ENCODE measurements around the gene GSTT2. TPM values are rescaled to one million over a fixed set of nuclear protein-coding genes. Genes with fewer than 3 reads are reported as not detected.

Gene GSTT2
- total RNA-seq, 2 experiments from 2014 or later = not detected

DNA sequence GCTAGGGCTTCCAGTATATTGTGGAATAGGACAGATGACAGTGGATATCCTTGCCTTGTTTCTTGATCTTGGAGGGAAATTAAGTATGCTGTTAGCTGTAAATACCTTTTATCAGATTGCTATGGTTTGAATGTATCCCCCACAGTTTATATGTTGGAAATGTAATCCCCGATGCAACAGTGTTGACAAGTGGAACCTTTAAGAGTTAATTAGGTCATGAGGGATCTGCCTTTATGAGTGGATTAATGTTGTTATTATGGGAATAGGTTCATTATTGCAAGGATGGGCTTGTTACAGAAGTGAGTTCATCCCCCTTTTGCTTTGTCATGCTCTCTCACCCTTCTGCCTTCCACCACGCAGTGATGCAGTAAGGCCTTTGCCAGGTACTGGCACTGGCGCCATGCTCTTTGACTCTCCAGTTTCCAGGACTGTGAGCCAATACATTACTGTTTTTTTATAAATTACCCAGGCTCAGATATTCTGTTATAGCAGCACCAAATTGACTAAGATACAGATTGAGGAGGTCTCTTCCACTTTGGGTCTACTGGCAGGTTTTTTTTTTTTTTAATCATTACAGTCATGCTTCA is 47.5 kb downstream of the GSTT2 start:
- H3K27me3 Mint-ChIP-seq = no peaks in the 10 kb centered on the region
- peaks cover 25% of the 10 kb centered on the region for H3K4me1 Mint-ChIP-seq
- no peak for DNase-seq
- no peak overlapping the region for H3K4me3 Mint-ChIP-seq
- CTCF ChIA-PET = no interaction called here
- ATAC-seq = no peak
- no peak overlapping the region for H3K27ac Mint-ChIP-seq
- peaks cover 2% of the 10 kb centered on the region for H3K9me3 Mint-ChIP-seq (ENCODE audit: low read depth)
- peaks cover 38% of the 10 kb centered on the region for H3K36me3 Mint-ChIP-seq

DNA sequence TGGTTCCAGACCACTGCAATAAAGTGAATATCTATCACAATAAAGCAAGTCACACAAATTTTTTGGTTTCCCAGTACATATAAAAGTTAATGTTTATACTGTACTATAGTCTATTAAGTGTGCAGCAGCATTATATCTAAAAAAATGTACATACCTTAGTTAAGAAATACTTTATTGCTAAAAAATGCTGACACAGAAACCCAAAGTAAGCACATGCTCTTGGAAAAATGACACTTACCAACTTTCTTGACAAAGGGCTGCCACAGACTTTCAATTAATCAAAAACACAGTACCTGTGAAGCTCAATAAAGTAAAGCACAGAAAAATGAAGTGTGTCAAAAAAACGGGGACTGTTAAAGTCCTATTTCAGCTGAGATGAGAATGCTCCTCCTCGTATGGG is 48.1 kb downstream of the GSTT2 start:
- peaks cover 2% of the 10 kb centered on the region for H3K9me3 Mint-ChIP-seq (ENCODE audit: low read depth)
- H3K36me3 Mint-ChIP-seq = peaks cover 37% of the 10 kb centered on the region
- no peak overlapping the region for H3K27ac Mint-ChIP-seq
- H3K27me3 Mint-ChIP-seq = no peaks in the 10 kb centered on the region
- CTCF ChIA-PET = no interaction called here
- DNase-seq (no peak), ATAC-seq (no peak)
- H3K4me1 Mint-ChIP-seq = peaks cover 24% of the 10 kb centered on the region
- no peak overlapping the region for H3K4me3 Mint-ChIP-seq

DNA sequence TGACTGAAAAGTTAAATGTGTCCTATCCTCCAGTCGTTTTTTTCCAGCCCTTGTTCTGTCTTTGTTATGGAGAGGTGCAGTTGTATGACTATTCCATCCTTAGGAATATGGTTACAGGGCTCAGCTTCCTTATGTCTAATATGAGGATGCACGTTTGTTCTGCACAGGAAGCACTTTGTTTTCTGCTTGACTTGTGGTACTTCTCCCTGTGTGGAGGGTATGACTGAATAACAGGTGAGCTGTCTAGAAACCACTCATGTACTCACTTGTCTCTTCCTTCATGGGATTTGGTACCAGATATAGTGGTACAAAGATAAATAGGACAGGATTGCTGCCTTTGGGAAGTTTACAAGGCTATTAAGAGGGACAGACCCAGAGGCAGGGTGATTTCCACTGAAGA is 48.6 kb downstream of the GSTT2 start:
- DNase-seq (no peak), ATAC-seq (no peak)
- H3K9me3 Mint-ChIP-seq (ENCODE audit: low read depth) = peaks cover 2% of the 10 kb centered on the region
- peaks cover 19% of the 10 kb centered on the region for H3K4me1 Mint-ChIP-seq
- H3K27me3 Mint-ChIP-seq = no peaks in the 10 kb centered on the region
- no peak overlapping the region for H3K4me3 Mint-ChIP-seq
- H3K27ac Mint-ChIP-seq = no peak overlapping the region
- H3K36me3 Mint-ChIP-seq = peaks cover 32% of the 10 kb centered on the region
- CTCF ChIA-PET = no interaction called here

DNA sequence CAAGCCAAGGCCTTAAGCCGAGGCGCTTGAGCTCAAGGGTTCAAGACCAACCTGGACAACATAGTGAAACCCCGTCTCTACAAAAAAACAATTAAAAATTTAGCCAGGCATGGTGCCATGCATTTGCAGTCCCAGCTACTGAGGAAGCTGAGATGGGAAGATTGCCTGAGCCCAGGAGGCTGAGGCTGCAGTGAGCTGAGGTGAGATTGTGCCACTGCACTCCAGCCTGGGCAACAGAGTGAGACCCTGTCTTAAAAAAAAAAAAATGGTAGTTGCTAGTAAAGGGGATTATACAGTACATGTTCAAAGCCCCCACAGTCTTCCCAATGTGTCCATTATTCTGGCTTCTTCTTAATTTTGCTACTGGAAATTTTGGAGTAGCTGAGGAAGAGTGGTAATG is 49.4 kb downstream of the GSTT2 start:
- peaks cover 17% of the 10 kb centered on the region for H3K4me1 Mint-ChIP-seq

DNA sequence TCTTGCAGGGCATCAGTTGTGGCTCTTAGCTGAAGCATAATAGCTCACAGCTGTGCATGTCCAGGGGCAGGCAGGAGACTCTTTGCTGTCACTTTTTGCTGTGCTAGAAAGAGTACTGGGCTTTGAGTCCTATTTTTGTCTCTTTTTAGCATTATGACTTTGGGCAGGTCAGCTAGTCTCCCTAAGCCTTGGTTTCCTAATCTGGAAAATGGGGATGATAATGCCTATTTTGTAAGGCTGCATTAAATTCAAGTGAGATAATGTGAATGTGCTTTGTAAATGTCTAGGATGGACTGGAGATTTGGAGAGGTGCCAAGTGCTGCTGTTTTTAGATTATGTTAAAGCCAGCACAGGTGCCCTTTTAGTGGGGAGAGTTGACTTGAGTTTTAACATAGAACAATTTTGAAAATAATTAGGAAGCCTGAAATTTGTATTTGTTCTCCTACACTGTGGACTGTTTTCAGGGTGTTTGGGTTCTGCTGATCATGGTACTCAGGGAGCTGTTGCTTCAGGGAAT is 50.3 kb downstream of the GSTT2 start:
- Mint-ChIP-seq H3K27ac (no peak overlapping the region), H3K36me3 (peaks cover 26% of the 10 kb centered on the region), H3K9me3 (ENCODE audit: low read depth) (no peaks in the 10 kb centered on the region), H3K4me3 (no peak overlapping the region), H3K4me1 (peaks cover 14% of the 10 kb centered on the region), H3K27me3 (no peaks in the 10 kb centered on the region)
- DNase-seq (no peak), ATAC-seq (no peak)
- CTCF ChIA-PET = interaction anchor here (0.7 to 1.7 kb wide), 3 partner anchors 8 to 19 kb away, joined by 3 to 6 read pairs (median 3); partner anchors contain the start of gene CABIN1

More for the DNA sequence above, 49.4 kb downstream of the GSTT2 start:
- H3K27ac Mint-ChIP-seq = no peak overlapping the region
- H3K27me3 Mint-ChIP-seq = no peaks in the 10 kb centered on the region
- DNase-seq = no peak
- ATAC-seq = no peak
- peaks cover under 1% of the 10 kb centered on the region for H3K9me3 Mint-ChIP-seq (ENCODE audit: low read depth)
- H3K4me3 Mint-ChIP-seq = no peak overlapping the region
- H3K36me3 Mint-ChIP-seq = peaks cover 30% of the 10 kb centered on the region
- CTCF ChIA-PET = interaction anchor here (0.7 to 1.7 kb wide), 3 partner anchors 9 to 18 kb away, joined by 3 to 6 read pairs (median 3); partner anchors contain the start of gene CABIN1

Other genes starting within 250 kb of the GSTT2 start
- 1 to 10 TPM; 2.9 to 3.0 TPM for gene ZNF70, start 229.0 kb upstream of the GSTT2 start, total RNA-seq
- under 1 TPM in 1 of 2 experiments, not detected in 1; 0.70 TPM for gene VPREB3, start 225.7 kb upstream of the GSTT2 start, total RNA-seq
- gene C22orf15, start 217.1 kb upstream of the GSTT2 start, total RNA-seq = 1 to 10 TPM in 1 of 2 experiments, under 1 TPM in 1; 0.77 to 2.8 TPM
- 100 to 1,000 TPM; 155 to 159 TPM for gene CHCHD10, start 212.2 kb upstream of the GSTT2 start, total RNA-seq
- gene MMP11, start 207.3 kb upstream of the GSTT2 start, total RNA-seq = 1 to 10 TPM in 1 of 2 experiments, under 1 TPM in 1; 0.91 to 1.0 TPM
- 100 to 1,000 TPM; 117 to 137 TPM for gene SMARCB1, start 193.2 kb upstream of the GSTT2 start, total RNA-seq
- 10 to 100 TPM; 14.6 to 18.1 TPM for gene DERL3, start 141.1 kb upstream of the GSTT2 start, total RNA-seq
- gene SLC2A11, start 122.3 kb upstream of the GSTT2 start, total RNA-seq = 10 to 100 TPM in 1 of 2 experiments, 1 to 10 TPM in 1; 8.1 to 10.7 TPM
- gene MIF, start 85.8 kb upstream of the GSTT2 start, total RNA-seq = 100 to 1,000 TPM; 730 to 765 TPM
- gene GSTT2B, start 18.9 kb upstream of the GSTT2 start, total RNA-seq = not detected
- gene DDTL, start 13.2 kb upstream of the GSTT2 start, total RNA-seq = not detected
- gene DDT, start 5.7 kb upstream of the GSTT2 start, total RNA-seq = 100 to 1,000 TPM; 121 to 128 TPM
- gene GSTT4, start 25.3 kb downstream of the GSTT2 start, total RNA-seq = not detected
- 100 to 1,000 TPM in 1 of 2 experiments, 10 to 100 TPM in 1; 92.4 to 143 TPM for gene CABIN1, start 31.2 kb downstream of the GSTT2 start, total RNA-seq
- gene SUSD2, start 201.4 kb downstream of the GSTT2 start, total RNA-seq = under 1 TPM; 0.52 to 0.96 TPM

Measured in activated CD8-positive, alpha-beta memory T cell treated with anti-CD3 and anti-CD28 coated beads, Interleukin-2, amount 10 ng/mL, durations not matched to agents 7 days and 5 days (primary cell).